HG02970 (cell line): Measurements from ENCODE around the gene FANCI.

Experiments used
- ATAC-seq: cut with Tn5 transposase; IDR thresholded peaks from one replicate; pipeline ENCODE4 v1.9.1; 2021; ENCODE audit warnings: mild to moderate bottlenecking, moderate library complexity, moderate number of reproducible peaks; ENCODE audit not compliant: unreplicated experiment, low FRiP score

Gene FANCI

GRCh38 chr15:89358435-89358754 lies 114.6 kb downstream of the FANCI start:
- ATAC-seq, result no peak

- ATAC-seq, result peak; percentile 81
Measured at GRCh38 chr15:89358755-89359439, 115.1 kb downstream of the FANCI start.

- ATAC-seq, result no peak
Measured at GRCh38 chr15:89359471-89360293, 115.9 kb downstream of the FANCI start.

- no peak for ATAC-seq
Measured at GRCh38 chr15:89360294-89360971, 116.7 kb downstream of the FANCI start.

- no peak for ATAC-seq
Measured at GRCh38 chr15:89361451-89362202, 117.8 kb downstream of the FANCI start.

- no peak for ATAC-seq
Measured at GRCh38 chr15:89362203-89363101, 118.7 kb downstream of the FANCI start.

GRCh38 chr15:89363133-89363532 lies 119.4 kb downstream of the FANCI start:
- ATAC-seq, result no peak

GRCh38 chr15:89363770-89364169 lies 120.0 kb downstream of the FANCI start:
- ATAC-seq, result no peak

- ATAC-seq, result no peak
Measured at GRCh38 chr15:89364341-89364740, 120.6 kb downstream of the FANCI start.

GRCh38 chr15:89364741-89365450 lies 121.1 kb downstream of the FANCI start:
- no peak for ATAC-seq

GRCh38 chr15:89365462-89366065 lies 121.8 kb downstream of the FANCI start:
- ATAC-seq, result no peak
